Loucy (cell line): ENCODE data around the gene ZNF76.

Experiments
- EZH2phosphoT487 ChIP-seq: fragments of 200-600 bp; IDR thresholded peaks from 2 replicates; pipeline ENCODE4 v1.6.1; 2018; ENCODE audit warnings: antibody characterized with exemption, mild to moderate bottlenecking, moderate library complexity, borderline replicate concordance
- TF ChIP-seq, protein P1 (sequence below): fragments of 200-600 bp; sonication (generic); conservative IDR thresholded peaks from 2 replicates; pipeline ENCODE4 v1.5.1; 2014; ENCODE audit warnings: mild to moderate bottlenecking, antibody characterized with exemption, low read length

DNA sequence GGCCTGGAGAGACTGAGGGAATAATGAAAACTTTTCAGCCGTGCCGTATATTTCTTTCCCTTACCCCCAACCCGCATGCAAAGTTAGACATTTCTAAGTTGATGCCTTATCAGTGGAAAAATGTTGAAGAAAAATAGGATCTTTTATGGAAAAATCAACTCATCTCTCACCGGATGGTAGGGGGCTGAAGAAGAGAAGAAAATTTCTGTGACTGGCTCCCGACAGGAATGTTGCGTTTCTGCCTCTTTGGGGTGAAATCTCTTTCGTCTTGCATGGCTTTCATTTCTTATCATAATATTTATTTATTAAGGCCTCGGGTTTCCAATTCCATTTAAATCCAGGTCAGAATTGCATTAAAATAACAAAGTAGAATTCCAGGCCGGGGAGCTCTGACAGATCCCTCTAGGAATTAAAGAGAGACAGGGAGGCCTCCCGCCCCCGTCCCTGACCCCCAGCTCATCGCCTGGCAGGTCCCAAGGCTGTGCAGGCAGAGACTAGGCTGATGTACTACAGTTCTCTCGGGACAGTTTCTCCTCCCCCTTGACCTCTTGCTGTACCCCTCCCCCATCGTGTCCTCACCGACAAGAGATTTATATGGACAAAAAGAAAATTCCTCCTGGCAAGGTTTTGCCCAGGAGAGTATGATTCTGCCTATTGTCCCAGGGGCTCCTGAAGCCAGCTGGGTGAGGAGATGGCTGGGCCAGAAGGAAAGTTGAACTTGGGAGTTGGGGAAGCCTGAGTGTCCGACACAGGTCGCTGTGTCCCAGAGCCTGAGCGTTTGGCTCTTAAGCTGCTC lies 44.5 kb upstream of the ZNF76 start:
- TF ChIP-seq, protein P1, sequence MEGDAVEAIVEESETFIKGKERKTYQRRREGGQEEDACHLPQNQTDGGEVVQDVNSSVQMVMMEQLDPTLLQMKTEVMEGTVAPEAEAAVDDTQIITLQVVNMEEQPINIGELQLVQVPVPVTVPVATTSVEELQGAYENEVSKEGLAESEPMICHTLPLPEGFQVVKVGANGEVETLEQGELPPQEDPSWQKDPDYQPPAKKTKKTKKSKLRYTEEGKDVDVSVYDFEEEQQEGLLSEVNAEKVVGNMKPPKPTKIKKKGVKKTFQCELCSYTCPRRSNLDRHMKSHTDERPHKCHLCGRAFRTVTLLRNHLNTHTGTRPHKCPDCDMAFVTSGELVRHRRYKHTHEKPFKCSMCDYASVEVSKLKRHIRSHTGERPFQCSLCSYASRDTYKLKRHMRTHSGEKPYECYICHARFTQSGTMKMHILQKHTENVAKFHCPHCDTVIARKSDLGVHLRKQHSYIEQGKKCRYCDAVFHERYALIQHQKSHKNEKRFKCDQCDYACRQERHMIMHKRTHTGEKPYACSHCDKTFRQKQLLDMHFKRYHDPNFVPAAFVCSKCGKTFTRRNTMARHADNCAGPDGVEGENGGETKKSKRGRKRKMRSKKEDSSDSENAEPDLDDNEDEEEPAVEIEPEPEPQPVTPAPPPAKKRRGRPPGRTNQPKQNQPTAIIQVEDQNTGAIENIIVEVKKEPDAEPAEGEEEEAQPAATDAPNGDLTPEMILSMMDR, result no peak
- TF ChIP-seq EZH2phosphoT487, result no peak
